ENCODE results near the gene ENAM.

The ENAM gene, protein sequence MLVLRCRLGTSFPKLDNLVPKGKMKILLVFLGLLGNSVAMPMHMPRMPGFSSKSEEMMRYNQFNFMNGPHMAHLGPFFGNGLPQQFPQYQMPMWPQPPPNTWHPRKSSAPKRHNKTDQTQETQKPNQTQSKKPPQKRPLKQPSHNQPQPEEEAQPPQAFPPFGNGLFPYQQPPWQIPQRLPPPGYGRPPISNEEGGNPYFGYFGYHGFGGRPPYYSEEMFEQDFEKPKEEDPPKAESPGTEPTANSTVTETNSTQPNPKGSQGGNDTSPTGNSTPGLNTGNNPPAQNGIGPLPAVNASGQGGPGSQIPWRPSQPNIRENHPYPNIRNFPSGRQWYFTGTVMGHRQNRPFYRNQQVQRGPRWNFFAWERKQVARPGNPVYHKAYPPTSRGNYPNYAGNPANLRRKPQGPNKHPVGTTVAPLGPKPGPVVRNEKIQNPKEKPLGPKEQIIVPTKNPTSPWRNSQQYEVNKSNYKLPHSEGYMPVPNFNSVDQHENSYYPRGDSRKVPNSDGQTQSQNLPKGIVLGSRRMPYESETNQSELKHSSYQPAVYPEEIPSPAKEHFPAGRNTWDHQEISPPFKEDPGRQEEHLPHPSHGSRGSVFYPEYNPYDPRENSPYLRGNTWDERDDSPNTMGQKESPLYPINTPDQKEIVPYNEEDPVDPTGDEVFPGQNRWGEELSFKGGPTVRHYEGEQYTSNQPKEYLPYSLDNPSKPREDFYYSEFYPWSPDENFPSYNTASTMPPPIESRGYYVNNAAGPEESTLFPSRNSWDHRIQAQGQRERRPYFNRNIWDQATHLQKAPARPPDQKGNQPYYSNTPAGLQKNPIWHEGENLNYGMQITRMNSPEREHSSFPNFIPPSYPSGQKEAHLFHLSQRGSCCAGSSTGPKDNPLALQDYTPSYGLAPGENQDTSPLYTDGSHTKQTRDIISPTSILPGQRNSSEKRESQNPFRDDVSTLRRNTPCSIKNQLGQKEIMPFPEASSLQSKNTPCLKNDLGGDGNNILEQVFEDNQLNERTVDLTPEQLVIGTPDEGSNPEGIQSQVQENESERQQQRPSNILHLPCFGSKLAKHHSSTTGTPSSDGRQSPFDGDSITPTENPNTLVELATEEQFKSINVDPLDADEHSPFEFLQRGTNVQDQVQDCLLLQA

DNA sequence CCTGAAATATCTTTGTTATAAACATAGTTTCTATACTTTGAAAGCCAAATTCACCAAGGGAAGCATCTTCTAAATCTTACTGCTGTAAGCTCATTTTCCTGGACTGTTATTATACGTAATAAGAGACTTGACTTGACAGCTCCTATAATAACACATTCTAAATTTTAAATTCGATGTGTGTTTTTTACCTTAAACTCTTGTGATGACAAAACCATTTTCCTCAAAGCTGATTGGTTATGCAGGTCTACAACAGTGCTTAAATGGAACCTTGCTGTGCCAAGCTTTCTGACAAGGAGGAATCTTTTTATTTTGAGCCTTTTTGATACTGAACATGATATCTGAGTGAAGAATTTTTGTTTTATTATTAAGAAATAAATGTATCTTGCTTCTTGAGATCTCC, at the start of gene ENAM:
ENAM (plus strand) TSS at position 301 of the 400 bp plus-strand sequence. CDS start 757 bp downstream, outside the sequence.
- no peak for DNase-seq

DNA sequence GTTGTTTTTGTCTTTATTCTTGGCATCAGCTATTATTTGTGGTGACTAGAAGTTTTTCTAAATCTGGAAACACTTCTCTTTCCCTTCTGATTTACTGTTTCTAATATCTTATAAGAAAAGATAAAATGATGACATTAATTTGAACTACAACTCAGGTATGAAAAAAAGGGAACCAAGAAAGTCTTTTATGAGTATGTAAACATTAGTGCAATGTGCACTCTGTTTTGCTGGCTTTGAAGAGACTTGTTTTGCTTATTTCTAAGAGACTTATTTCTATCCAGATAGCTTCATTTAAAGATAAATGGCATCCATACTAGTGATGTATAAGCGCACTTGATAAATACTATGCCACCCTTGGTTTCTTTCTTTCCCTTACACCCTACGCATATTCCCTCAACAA, 46.6 kb upstream of the ENAM start:
- no peak for DNase-seq

GRCh38 chr4:70583952-70584834, 44.4 kb upstream of the ENAM start:
- DNase-seq = no peak

GRCh38 chr4:70586841-70587240, 41.7 kb upstream of the ENAM start:
- no peak for DNase-seq

GRCh38 chr4:70589785-70590184, 38.8 kb upstream of the ENAM start:
- DNase-seq = no peak

GRCh38 chr4:70591955-70592582, 36.5 kb upstream of the ENAM start, which contains the start of gene AMBN:
AMBN (plus strand) TSS chr4:70592256; CDS start chr4:70592359, 103 bp downstream.
- DNase-seq = no peak

DNA sequence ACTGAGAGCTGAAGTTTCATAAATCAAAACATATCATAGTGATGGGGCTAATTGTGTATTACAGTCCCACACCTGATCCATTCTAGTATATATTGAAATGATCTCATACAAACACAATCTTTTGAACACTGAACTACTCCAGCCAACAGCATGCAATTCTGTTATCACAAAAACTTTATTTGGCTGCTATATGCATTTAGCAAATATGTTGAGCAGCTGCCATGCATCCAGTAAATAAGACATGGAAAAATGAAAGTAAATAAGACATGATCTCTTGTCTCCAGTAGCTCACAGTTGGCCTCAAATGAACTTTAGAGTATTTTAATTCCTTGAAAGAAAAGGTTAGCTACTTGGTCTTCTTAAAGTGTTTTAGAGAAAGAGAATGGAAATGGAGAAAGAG, 34.3 kb upstream of the ENAM start:
- DNase-seq = no peak

DNA sequence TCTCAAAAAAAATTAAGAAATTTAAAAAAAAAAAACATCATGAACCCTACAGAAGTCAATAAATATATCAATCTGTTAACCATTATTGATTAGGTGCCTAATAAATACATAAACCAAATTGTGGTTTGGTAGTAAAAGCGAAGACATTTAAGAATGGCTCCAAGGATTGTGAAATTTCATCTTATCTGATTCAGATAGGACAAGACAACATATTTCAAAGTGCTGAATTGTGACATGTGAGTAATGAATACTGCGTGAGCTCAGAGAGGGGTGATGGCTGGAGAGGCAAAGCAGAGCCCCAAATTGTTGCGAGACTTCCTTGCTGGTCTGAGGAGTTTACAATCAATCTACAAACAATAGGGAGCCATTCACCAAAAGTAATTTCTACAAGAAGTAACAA, 28.2 kb upstream of the ENAM start:
- no peak for DNase-seq

- no peak for DNase-seq
Observed at GRCh38 chr4:70600977-70601376, 27.6 kb upstream of the ENAM start.

GRCh38 chr4:70601422-70602039, 27.0 kb upstream of the ENAM start:
- DNase-seq = peak; percentile 20

GRCh38 chr4:70603856-70604255, 24.7 kb upstream of the ENAM start:
- DNase-seq = no peak

GRCh38 chr4:70606459-70606858, 22.1 kb upstream of the ENAM start:
- no peak for DNase-seq

DNA sequence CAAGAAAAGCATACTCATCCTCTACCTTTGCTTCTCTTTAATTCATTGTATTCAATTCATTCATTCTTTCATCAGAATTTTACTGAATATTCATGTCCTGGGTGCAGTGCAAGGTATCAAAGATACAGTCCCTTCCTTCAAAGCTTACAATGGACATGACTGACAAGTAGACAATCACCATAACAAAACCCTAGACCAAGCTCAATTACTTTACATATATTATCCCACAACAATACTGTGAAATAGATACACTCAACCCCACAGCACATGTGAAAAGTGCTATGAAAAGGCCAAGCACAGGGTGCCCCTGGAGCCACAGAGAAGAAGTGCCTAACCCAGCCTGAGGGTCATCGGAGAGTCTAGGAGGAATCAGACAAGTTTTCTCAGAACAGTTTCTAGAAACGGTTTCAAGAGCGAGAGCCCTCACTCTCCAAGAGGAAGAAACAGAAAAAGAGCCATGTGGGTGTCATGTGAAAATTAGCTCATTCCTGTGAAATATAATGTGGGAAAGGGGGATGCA, 21.1 kb upstream of the ENAM start:
- no peak for DNase-seq

GRCh38 chr4:70608324-70608723, 20.2 kb upstream of the ENAM start:
- no peak for DNase-seq

GRCh38 chr4:70613306-70614183, 15.0 kb upstream of the ENAM start:
- no peak for DNase-seq

DNA sequence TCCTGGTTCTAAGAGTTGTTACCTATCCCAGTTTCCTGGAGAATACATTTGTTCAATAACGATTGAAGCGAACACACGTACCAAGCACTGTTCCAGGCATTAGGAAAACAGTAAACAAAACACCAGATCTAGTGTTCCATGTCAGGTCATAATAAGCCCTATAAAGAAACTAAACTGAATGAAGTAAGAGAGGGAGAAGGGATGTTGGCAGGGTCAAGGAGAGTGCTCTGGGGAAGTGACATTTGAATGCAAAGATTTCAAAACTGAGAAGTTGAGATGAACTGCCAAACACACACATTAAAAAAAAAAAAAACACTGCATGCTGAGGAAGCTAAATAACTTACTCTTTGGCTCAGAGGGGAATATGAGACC, 14.4 kb upstream of the ENAM start:
- no peak for DNase-seq

DNA sequence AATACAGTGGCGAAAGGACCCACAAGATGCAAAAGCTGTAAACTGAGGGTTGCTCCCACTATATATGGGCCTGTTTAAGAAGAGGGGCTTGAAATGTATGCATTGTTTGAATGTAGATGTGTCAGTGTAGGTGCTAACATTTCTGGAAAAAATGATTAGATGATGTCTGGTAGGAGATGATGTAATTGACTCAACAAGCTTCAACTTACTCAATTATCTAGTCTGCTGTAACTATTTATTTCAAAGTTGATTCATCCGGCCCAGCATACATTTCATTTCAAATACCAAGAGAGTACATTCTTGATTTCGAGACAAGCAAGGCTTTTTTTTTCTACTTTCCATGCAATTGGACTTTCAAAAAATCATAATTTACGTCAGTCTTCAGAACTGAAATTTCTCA, 9.3 kb upstream of the ENAM start:
- no peak for DNase-seq

DNA sequence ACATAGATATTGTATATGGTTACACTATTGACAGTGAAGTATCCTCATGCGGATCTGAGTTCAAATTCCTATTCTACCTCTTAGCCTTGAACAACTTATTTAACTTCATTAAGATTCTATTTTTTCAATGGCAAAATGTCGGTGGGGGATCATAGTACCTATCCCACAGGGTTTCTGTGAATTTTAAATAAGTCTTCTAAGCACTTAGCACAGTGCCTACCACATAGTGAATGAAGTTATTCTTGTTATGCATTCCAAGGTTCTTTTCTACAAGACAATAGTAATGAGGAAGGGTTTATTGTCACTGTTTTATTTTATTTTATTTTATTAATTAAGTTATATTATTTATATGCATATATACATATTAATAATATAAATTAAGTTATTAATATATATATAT, 8.8 kb upstream of the ENAM start:
- DNase-seq = no peak

GRCh38 chr4:70623323-70623722, 5.2 kb upstream of the ENAM start:
- no peak for DNase-seq

- no peak for DNase-seq
Observed at GRCh38 chr4:70624226-70624793, 4.2 kb upstream of the ENAM start.
